Caki2 (cell line): ENCODE measurements around the gene PLCL2. TPM values are rescaled to one million over a fixed set of nuclear protein-coding genes. Genes with fewer than 3 reads are reported as not detected.

Source experiments
- DNase-seq: peaks from one replicate; pipeline ENCODE4 v3.0.0-alpha.2; 2015; ENCODE audit warnings: low read depth
- in situ Hi-C: cut with HindIII; loops from 2 replicates; pipeline ENCODE4 v1.10.0; 2016; ENCODE audit warnings: low sequenced_read_pairs, low pct_unique_long_range_greater_than_20kb, mixed read lengths
- total RNA-seq: library from RNA; depleted of rRNA; stranded (reverse); fragments of >200 nt; shearing (Covaris generic); gene quantifications from 2 replicates; pipeline ENCODE4 v1.2.3, GENCODE V29; 2014; ENCODE audit warnings: low replicate concordance; rRNA removed

The PLCL2 gene
- total RNA-seq = 1.0 and 1.1 TPM in 2 replicates

DNA sequence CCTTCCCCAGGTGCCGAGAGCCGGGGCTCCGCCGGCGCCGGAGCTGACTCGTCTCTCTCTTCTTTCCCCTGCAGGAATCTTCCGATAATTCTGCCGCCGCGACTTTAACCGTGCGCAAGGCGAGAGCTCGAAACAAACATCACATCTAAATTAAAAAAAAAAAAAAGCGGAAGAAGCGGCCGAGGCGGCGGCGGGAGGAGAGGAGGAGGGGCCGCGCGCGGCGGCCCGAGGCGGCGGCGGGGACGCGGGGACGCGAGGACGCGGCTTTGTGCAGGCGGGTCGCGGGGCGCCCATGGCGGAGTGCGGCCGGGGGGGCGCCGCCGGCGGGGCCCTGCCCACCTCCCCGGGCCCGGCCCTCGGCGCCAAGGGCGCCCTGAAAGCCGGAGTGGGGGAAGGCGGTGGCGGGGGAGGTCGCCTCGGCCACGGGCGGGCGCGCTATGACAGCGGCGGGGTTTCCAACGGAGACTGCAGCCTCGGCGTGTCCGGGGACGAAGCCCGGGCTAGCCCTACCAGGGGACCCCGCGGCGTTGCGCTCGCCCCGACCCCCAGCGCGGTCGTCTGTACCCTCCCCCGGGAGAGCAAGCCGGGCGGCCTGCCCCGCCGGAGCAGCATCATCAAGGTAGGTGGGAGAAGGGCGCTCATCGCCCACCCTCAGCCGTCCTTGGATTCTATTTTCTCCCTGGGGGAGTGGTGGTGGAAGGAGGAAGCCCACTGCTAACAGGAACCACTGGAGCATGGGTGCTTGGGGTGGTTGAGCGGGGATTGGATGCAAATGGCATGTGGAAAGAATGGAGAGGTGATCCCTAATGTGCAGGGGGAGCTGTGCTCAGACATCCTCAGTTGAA, at the start of gene PLCL2:
Gene PLCL2 (plus strand): TSS at position 208 of the 845 bp plus-strand sequence. CDS start 85 bp downstream, at position 293.
- in situ Hi-C loops = no loop called here
- DNase-seq = peak; percentile 38

DNA sequence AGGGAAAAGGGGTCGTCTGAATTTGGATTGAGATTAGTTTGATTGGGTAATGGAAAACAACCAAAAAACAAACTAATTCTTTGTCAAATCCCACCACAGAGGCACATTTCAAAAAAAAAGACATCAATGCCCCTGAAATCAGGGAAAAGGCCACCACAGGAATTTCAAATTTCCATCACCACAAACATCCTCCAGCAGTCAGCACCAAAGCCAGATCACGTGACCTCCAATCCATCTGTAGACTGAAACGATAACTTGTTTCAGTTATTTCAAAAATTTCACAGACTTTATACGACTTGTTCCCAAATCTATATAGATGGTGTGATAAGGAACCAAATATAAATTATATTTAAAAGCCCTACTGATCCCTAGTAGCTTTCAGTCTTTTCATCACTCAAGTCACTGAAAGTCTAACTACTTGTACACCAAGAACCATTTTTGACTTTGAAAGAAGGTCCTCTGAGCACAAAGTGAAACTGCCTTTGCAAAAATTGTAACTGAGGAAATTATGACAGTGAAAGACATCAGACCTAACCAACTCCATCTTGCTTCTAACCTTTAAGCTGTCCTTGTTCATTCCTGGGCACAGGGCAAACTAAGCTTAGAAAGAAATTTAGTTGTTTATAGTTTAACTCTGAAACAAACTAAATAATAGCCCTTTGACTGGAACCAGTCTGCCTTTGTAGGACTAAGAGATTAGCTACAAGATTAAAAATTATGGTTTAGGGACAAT, 48.1 kb upstream of the PLCL2 start:
- in situ Hi-C loops = no loop called here
- no peak for DNase-seq

DNA sequence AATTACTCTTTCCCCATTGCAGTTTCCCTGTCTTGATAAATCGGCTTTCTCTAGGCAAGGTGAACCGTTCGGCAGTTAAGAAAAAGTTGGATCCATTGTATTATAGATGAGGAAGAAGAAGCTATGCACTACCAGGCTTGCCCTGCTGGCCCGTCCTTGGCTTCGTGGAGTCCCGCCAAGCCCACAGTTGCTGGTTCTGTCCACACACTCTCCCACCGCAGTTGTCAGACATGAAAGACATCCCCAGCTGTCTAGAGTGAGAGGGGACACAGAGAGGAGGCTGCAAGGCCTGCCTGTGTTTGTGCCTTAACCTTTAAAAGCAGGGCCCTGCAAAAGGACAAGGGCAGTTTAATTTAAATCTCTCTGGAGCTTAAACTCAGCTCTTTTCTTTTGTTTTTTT, 47.2 kb upstream of the PLCL2 start:
- in situ Hi-C loops = no loop called here
- DNase-seq = no peak

DNA sequence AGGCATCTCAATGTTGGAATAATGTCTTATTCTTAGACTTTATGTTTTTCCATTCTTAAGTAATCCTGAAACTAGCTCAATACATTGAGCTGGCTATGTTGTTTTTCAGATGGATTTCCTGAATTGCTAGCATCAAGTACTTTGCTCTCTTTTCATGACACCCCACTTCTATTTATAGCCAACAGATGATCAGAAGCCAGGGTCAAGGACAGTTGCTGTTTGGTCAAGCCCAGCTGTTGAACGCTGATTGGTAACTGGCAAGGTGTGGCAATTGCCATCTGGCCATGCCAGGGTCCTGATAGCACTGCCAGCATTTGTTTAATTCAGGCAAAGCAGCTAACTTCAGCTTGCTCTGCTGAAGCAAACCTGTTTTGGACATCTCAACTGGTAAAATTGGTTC, 46.2 kb upstream of the PLCL2 start:
- in situ Hi-C loops = no loop called here
- no peak for DNase-seq

DNA sequence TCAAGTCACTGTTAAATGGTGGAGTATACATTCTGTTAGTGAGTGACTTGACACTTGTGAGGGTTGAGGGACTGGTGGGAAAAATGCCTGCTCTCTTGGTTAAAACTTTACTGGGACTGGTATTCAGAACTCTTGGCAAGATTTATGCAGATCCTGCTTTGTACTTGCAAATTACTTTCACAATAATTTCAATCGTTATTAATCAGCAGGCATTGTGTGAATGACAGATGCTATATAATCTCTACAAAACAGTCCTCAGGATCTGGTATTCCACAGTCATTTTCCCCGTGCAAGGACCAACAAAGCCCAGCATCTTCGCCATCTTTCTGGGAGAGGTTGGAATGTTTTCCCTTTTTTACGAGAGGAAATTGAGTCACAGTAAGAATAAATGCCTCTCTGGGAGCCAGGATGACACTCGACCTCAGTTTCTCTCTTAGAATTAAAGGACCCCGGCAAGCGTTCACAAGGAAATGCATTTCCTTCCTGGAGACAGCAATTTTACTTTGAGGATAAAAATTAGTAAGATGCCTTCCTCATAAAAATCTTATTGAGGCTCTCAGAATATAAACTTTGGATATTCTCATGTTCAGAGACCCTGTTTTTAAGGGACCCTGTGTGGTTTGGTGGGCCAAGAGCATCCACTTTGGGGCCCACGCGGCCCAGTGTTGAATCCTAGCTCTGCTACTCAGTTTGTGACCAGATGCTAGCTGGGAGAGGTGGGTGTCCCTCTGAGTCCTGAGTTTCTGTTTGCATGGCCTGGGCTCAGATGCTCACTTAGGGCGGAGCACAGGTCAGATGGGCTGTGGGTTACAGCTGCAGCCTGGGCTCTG, 45.3 kb upstream of the PLCL2 start:
- in situ Hi-C loops = no loop called here
- no peak for DNase-seq

DNA sequence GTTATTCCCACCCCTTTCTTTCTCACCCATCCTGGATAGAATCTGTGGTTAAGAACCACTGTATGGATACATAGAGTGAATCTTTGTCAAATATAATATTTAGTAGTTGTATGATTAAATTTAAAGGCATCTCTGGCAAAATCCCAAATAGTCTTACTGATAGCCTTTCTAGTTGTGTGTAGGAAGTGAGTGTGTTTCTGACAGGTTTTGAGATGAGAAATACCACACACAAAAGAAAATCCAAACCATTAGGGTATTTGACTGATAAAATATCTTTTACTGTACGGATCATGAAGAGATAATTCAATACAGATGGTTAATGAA, 44.7 kb upstream of the PLCL2 start:
- in situ Hi-C loops = no loop called here
- no peak for DNase-seq

DNA sequence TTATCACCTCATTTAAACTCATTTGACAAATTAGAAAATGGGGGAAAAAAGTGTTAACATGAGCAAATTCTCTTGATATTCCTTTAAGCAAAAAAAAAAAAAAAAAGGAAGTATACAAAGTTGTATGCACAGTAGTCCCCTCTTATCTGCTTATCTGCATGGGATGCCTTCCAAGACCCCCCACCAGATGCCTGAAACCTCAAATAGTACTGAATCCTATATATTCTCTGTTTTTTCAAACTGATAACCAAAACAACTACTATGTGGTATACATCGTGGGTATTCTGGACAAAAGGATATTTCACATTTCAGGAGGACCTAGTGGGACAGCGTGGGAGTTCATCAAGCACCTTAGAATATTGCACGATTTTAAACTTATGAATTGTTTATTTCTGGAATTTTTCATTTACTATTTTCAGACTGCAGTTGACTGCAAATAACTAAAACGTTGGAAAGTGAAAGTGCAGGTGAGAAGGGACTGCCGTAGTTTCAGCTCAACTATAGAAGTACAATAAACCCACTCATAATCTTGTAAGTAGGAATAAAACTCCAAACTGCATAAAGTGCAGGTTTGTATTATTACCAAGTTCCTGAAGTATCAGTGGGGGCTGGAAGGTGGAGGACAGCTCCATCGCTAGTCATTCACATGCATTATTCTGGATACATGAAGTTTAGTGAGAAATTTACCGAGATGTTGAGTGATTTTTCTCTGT, 43.6 kb upstream of the PLCL2 start:
- DNase-seq = no peak
- in situ Hi-C loops = no loop called here

DNA sequence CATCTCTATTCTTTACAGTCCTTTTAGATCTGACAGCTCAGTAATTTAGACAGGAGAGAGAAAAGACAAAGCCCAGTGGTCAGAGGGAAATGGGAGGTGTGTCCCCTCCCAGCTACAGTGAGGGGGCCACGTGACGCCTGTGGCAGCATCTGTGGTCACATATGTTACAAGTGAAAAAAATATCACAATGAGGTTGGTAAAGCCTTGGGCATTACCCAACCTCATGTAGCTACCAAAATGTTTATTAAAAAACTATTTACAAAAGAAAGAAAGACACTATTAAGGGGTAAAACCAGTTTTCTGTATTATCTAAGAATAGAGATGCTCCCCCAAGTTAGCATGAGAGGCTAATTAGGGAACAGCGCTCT, 42.9 kb upstream of the PLCL2 start:
- DNase-seq = no peak
- in situ Hi-C loops = no loop called here

DNA sequence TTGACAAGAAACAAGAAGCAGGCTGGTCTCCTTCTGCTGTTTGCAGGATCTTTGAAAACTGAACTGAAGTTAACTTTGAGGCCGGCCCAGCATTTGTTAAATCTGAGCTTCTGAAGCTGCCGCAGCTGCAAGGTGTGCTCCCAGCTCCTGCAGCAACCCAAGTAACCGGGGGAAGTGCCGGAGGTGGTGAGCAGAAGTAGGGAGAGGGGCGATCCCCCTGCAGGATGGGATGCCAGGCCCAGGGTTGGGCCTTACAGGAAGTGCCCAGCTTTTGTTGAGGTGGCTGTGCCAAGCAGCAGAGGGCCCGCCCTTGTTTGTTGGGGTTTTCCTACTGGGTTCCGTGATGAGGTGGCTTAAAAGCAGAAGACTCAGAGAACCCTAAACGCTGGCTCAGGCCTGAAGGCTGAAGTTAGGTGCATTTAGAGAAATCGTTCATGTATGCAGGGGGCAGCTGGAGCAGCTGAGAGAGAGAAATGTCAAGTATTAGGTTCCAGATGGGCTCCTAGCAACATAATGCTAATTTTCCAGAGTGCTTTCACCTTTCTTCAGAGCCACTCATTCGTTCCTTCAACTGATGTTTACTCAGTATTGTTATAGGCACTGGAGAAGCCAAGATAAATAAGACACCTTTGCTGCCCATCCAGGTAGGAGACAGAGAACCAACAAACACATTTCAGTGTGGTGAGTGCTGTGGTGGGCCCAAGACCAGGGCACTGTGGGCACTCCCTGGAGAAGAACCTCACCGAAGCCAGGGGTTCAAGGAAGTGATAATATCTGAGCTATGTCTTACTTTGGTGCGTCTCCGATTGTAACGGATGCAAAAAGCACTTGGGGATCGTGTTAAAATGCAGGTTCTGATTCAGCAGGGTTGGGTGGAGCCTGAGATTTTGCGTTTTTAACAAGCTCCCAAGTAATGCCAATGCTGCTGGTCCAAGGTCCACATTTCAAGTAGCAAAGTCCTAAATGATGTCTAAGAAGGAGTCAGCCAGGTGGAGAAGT, 42.2 kb upstream of the PLCL2 start:
- in situ Hi-C loops = no loop called here
- no peak for DNase-seq

DNA sequence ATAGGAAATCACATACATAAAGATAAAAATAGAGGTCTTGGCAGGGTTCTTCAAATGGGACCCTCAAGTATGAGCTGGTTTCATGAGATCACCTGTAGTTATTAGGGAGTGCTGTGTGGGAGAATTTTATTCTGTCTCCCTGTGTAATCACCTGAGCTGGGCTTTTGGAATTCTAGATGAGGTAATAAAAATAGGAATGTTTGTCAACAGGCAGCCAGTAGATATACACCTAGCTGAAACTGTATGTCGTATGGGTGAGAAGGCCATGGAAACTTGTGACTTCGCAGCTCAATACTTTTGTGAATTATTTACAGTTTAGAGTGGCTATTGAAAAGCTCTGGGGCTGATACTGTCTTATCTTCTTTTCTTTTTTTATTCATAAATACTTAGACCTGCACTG, 40.5 kb upstream of the PLCL2 start:
- in situ Hi-C loops = no loop called here
- no peak for DNase-seq

DNA sequence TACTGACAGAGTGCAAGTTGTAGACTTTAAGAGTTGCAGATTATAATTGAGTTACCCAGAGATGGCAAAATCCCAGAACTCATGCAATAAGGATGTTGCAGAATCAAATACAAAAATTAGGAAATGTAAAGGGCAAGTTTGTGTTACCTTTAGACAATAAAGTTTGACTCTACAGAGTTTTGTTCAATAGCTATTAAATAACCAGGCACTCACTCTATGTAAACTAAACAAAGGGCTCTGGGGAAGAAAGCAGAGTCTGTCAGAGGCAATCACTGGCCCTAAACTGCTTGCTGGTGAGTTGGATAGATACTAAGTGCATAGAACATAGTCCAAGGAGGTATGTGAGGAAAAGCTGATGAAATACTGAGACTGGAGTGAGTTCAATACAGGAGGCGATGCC, 40.0 kb upstream of the PLCL2 start:
- no peak for DNase-seq
- in situ Hi-C loops = no loop called here

DNA sequence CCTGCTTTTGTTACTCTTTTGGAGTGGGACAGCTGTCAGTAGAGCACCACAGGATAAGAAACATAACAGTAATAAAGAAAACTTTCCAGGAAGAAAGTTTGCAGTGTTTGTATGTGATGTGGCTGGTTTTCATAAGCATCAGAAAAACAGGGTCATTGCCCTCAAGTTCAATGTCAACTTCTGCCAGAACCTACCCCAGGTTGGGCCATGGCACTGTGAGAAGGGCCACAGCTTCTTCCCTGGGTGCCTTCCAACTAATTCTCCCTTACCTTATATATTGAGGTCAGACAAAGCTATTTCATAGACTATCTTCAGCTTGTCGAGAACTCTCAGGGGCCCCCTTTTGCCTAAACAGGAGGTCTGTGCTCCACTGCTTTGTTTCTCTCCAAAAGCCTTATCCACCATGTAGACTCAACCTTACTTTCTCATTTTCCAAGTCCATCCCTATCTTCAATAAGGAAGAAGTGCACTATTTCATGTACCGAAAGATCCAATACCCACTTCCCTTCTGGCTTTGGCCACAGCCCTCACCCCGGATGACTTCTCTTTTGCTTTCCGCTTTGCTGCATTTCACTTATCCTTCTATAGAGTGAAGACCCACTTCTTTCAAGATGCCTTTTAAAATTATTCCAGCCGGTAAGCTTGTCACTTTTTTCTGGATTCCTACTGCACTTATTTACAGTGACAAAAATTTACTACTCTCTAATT, 38.2 kb upstream of the PLCL2 start:
- DNase-seq = no peak
- in situ Hi-C loops = no loop called here

DNA sequence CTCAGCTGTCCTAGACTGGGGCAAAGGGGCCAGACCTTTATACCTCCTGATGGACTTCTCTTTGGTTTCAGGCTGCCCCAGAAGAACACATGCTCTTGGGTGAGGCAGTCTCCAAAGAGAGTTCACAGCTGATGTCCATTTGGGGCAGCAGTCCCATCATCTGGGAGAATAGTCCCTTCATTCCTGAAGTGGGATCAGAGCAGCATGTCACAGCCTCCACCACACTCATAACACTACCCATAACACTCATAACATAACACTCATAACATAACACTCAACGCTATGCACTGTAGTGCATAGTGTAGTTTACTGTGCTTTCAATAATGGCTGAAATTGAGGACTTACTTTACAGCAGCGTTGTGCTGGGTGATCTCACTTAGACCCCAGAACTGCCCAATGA, 36.7 kb upstream of the PLCL2 start:
- DNase-seq = no peak
- in situ Hi-C loops = no loop called here

DNA sequence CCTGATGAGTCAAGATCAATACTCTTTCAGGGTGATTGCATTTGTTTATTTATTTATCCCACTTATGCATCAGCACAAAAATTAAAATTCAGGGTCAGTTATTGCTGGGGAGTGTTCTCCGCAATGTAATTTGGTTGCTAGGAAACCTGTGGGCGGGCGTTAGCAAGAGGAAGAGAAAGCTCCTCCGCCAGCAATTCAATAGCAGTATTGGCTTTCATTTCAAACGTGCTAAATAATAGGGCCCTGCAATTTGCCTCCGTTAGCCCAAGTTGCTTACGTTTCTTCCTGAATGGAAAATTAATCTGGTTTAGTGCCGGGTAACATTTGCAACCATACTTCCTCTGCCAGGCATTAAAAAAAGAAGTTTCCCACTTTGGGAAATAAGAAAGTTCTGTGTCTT, 35.5 kb upstream of the PLCL2 start:
- in situ Hi-C loops = no loop called here
- no peak for DNase-seq

DNA sequence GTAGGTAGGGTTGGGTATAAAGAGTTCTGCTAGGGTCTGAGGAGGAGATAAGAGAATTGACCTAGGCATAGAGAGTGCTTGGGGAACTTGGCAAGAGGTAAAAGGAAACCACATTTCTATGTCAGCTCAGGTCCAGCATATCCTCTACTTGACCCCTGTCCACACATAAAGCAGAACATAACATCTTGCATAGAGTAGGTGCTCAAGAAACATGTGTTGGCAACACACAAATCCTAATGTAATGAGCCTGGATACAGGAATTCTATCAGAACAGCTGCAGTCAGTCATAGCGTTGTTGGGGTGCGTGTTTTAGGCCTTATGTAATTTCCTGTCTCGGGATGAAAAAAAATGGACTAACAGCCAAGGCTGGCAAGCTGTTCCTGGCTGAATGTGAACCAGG, 35.0 kb upstream of the PLCL2 start:
- in situ Hi-C loops = no loop called here
- DNase-seq = no peak

DNA sequence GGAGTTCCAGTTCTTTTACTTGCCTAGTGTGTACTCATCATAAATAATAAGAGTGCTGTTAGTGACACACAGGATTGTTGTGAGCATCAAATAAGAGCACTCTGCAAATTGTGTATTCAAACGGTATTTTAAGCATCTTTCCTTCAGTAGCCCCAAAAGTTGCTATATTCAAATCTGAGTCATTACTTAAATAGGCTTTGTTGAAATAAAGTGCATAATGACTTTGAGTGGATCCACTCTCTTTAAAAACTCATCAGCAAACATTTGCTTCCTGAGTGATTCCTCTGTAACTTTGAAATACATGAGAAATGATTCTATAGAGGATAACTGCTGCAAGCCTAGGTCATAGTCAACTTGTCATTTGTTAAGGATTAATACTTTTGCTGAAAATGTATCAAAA, 29.3 kb upstream of the PLCL2 start:
- no peak for DNase-seq
- in situ Hi-C loops = no loop called here

DNA sequence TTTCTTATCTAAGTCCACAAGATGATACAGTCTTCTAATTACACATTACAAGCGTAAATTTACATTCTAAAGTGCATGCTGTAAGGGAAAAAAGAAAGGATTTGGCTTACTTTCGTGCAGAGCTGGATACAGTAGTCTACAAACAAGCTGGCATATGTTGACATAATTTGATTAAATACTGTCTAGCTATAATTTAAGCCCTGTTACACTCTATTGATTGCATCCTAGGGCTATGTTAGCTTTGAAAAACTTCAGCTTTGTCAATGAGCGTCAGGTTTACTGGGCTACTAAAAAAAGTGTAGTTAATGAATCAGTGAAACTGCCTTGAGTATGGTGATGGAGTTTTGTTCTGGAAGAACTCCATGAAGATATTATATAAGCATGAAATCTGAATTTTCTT, 24.5 kb upstream of the PLCL2 start:
- DNase-seq = no peak
- in situ Hi-C loops = no loop called here
